Stimulated activated CD4-positive, alpha-beta T cell treated with anti-CD3 and anti-CD28 coated beads, Interleukin-4, amount 100 ng/mL, for 4 hours (primary cell): ENCODE results near the gene PLS3.

Source experiments
- DNase-seq, 2 experiments: peaks; one replicate each; pipeline ENCODE4 v3.0.0-alpha.2; 2020

Gene PLS3

DNA sequence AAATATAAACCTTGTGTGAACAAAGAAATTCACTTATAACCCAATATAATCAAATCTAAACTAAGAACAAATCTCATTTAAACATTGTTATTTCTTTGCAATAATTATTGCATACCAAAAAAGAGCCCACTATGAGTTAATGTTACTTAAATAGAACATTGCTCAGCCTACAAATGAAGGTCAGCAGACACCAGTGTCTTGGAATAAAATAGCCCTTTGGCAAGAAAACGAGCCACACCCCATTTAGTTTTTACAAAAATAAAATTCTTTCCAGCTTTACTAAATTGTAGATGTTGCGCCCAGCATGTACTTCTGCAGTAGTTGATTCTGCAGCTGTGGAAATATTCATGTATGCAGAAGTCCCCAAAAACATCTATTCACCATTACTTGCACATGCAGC is 12.2 kb downstream of the PLS3 start:
- DNase-seq = no peak

DNA sequence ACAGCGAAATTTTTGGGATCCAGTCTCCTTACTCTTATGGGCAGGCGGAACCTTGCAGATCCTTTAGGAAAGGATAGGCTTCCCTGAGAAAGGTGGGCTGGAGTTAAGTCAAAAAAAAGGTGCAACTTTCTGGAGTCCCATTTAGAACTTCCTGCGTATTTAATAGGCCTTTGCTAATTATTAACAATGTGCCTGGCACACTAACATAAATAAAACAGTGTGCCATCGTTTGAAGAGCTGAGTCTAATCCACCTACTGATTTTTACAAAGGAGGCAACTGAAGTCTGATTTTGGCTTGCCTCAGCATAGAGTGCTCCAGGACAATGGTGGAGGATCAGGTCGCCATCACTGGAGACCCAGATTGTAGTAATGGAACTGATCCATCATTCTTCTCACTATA is 15.7 kb downstream of the PLS3 start:
- DNase-seq = no peak

- DNase-seq = no peak
Measured at GRCh38 chrX:115579327-115579726, 18.4 kb downstream of the PLS3 start.

DNA sequence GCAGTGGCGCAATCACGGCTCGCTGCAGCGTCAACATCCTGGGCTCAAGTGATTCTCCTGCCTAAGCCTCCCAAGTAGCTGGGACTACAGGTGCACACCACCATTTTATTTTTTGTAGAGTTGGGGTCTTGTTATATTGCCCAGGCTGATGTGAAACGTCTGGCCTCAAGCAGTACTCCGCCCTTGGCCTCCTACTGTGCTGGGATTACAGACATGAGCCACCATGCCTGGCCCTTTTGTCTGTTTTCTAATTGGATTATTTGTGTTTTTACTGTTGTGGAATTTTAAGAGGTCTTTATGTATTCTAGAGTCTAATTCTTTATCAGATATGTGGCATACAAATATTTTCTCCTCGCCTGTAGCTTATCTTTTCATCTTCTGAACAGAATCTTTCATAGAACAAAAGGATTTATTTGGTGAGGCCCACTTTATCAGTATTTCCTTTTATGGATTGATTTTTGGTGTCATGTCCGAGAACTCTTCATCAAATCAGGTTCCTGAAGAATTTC is 18.9 kb downstream of the PLS3 start:
- DNase-seq = no peak

DNA sequence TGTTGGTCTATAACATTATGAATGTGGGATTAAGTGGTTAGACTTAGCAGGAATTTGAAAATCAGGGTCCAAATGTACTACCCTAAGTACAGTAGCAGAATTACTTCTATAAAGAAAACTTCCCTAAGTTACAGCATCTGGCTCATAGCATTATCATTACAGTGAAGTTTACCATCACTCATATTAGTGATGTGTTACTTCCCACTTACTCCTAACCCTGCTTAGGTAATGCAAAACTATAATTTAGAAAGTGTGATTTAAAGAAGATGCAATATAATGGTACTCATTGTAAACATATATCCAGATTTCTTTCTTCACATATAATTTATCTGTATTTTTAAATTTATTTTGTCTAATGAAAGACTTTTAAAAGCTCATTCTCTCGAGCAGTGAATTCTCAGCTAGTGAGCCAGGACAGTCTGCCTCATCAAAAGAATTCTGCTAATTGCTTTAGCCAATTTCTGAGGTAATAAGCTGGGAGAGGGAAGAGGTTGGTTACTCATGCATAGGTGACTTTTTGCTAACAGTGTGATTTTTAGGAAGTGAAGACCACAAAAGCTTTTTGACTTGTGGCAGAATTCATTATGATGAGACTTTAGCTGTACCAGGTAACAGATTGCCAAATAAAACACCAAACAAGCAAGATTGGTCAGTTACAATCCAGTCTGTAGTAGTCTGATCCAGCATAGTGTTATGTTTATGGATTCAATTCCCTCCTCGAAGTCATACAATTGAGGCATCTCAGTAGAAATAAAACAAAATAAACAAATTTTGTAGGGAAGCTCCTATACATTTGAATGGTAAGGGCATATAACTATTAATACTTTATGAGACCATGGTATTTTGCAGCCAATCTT is 21.0 kb downstream of the PLS3 start:
- no peak for DNase-seq

GRCh38 chrX:115582616-115583495 is 21.9 kb downstream of the PLS3 start:
- no peak for DNase-seq

DNA sequence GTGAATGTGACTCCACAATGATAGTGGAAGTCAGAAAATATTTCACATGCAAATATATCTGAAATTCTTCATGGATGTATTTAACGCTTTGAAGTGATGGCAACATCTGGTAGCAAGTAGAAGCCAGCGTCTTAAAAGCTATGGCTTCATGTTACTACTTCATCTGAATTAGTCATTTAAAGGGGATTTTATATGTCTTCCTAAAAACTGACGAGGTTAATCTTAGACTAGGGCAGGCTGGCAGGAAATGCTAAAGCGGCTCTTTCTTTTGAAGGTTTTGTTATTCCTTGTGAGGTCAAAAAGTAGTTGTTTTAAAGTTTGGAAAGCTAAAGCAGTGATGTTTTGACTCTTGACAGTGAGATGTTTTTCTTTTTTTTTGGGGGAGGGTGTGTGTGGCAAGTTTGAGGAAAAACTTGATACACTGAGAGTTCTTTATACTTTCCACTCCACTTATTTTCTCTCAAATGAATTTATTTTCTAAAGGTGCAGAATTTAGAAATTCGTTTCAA is 22.6 kb downstream of the PLS3 start:
- no peak for DNase-seq

DNA sequence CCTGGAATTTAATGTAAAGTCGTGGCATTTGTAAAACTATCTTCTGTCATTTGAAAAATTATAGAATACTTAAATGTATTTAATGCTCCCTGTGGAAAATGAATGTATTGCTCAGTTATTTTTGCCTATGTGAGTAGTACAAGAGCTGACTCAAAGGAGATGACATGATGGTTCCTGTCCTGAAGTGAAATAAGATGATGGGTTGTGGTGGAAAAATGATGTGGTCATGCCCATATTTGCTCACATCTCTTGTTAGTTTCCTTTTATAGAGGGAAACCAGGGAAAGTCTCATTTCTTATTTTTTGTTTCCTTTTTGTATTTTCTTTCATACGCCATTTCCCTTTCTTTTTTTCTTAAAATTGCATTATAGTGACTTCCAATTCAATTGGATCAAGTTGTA is 23.7 kb downstream of the PLS3 start:
- DNase-seq = no peak

DNA sequence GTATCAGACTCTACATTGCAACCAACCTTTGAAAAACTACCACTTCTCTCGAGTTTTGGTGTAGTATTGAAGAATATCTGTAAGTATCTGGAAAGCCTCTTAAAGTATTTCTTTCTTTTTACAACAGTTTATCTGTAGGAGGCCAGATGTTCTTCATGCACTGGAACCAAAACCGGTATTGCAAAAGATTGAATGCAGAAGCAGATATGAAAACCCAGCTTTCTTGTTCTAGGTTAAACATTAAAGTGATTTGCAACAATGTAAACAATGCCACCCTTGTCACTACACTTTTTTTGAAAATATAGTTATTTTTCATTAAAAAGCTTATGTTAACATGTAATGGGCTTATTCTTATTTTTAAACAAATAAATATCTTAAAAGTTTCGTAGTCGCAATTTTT is 27.2 kb downstream of the PLS3 start:
- no peak for DNase-seq

GRCh38 chrX:115589419-115589818 is 28.4 kb downstream of the PLS3 start:
- DNase-seq = no peak

GRCh38 chrX:115591420-115591819 is 30.4 kb downstream of the PLS3 start:
- DNase-seq = no peak

- no peak for DNase-seq
Measured at GRCh38 chrX:115591856-115592842, 31.2 kb downstream of the PLS3 start.

GRCh38 chrX:115592997-115593734 is 32.2 kb downstream of the PLS3 start:
- DNase-seq = no peak

DNA sequence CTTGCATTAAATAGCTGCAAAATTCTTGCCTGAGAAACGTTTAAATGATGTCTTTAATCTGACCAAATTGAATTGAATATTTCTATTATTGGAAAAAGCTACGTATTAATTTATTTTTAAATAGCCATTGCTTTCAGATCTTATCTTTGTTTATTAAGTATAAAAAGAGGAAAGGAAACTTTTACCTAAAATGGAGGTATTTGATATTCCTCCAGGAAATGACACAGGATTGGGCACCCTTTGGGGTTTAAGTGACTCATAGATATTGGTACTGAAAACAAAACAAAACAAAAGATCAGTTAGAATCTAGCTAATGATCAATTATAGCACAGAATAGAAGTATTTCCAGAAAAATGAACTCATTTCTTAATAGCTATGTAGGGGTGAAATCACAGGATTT is 34.1 kb downstream of the PLS3 start:
- no peak for DNase-seq

GRCh38 chrX:115598556-115598955 is 37.6 kb downstream of the PLS3 start:
- DNase-seq = no peak

DNA sequence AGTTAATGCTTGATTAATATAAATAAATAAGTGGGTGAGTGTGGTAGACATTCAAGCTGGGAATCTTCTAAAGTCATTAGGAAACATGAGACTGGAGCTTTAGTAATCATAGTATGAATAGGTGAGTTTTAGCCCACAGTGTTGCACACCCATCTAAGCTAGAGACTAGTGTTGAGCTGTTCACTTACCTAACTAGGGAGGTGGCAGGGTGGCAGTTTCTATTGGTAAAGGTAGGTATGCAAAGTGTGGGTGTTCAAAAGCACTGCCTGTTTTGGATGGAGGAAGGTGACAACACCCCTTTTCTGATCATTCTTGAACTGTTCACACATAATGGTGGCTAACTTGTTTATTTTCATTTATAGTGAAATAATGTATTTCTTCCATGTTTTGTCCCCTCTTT is 41.3 kb downstream of the PLS3 start:
- DNase-seq = no peak

GRCh38 chrX:115602729-115603389 is 41.9 kb downstream of the PLS3 start:
- no peak for DNase-seq

DNA sequence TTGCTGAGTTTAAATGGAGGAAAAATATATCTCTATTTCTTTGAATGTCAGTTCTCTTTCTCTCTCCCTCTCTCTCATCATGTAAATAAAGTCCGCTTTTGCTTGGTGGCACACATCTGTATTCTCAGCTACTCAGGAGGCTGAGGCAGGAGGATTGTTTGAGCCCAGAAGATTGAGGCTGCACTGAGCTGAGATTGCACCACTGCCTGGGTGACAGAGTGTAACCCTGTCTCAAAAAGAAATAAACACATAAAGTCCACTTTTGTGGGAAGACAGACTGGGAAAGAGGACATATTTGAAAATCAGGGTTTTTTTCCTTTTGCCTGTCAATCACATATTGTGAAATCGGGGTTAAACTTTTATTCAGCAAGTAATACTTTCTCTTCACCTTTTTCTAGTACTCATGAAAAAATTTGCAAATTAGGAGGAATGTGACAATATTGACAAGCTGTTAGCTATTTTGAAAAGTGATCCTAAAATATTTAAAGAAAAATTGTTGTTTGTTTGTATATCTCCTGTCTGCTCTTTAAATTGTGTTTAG is 42.6 kb downstream of the PLS3 start:
- DNase-seq = no peak

DNA sequence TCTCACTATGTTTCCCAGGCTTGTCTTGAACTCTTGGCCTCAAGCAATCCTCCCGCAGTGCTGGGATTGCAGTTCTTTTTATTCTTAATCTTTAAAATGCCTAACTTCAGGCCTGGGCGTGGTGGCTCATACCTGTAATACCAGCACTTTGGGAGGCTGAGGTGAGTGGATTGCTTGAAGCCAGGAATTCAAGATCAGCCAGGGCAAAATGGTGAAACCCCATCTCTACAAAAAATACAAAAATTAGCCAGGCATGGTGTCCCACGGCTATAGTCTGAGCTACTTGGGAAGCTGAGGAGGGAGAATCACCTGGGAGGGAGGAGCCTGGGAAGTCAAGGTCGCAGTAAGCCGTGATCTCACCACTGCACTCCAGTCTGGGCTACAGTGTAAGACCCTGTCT is 45.9 kb downstream of the PLS3 start:
- no peak for DNase-seq

DNA sequence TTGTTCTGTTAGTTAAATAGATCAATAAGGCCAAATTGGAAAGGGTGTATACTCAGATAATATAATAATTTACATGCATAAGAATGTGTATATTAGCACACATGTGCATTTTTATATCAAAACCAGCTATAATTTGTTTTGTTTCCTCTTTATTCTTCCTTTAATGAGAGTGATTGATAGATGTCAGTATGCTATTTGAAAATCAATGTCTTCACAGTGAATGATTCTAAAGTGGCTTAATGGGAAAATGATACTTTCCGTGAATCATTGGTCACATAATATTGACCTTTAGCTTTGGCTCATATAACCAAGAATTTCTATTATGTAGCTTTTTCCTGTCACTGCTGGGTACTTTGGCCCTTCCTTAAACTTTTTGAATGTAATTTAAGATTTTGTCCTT is 48.6 kb downstream of the PLS3 start:
- DNase-seq = no peak
